Kasumi-1 (cell line): ENCODE results near the gene LRP11.
"Not testable (repeated sequence)": the region's sequence is repeated elsewhere in the genome, so short reads cannot be mapped to it uniquely, and the experiment has no call there.

Experiments
- DNase-seq, 2 experiments: peaks; one replicate each; lab custom pipeline; 2025; lab: John Stamatoyannopoulos, UW

Gene LRP11

DNA sequence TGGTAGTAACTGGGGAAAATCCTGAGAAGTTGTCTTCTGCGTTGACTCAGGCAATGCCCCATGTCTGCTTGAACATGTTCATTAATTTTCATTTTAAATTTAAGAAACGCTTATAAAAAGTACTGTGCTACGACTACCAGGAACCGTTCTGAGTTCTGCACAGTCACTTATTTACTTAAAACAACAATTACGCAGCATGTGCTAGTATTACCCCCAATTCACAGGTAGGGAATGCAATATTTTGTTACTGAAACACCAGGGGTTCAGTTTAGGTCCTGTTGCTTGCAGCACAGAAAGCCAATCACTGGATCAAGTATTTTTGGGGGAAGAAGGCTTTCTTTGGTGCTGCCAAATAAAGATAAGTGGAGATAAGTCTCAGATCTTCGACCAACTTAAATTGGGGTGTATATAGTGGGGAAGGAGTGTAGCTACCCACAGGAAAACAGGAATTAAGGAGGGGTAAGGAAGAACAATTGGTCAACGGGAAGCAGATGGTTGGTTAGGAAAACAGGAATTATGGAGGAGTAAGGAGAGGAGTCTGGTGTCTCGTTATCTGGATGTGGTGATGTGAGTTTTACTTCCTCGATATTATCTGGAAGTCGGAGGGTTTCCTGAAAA, 5.2 kb upstream of the LRP11 start:
- DNase-seq: no peak

GRCh38 chr6:149867876-149868640, 3.9 kb upstream of the LRP11 start:
- peak in 1 of 2 experiments; percentile 7 for DNase-seq

DNA sequence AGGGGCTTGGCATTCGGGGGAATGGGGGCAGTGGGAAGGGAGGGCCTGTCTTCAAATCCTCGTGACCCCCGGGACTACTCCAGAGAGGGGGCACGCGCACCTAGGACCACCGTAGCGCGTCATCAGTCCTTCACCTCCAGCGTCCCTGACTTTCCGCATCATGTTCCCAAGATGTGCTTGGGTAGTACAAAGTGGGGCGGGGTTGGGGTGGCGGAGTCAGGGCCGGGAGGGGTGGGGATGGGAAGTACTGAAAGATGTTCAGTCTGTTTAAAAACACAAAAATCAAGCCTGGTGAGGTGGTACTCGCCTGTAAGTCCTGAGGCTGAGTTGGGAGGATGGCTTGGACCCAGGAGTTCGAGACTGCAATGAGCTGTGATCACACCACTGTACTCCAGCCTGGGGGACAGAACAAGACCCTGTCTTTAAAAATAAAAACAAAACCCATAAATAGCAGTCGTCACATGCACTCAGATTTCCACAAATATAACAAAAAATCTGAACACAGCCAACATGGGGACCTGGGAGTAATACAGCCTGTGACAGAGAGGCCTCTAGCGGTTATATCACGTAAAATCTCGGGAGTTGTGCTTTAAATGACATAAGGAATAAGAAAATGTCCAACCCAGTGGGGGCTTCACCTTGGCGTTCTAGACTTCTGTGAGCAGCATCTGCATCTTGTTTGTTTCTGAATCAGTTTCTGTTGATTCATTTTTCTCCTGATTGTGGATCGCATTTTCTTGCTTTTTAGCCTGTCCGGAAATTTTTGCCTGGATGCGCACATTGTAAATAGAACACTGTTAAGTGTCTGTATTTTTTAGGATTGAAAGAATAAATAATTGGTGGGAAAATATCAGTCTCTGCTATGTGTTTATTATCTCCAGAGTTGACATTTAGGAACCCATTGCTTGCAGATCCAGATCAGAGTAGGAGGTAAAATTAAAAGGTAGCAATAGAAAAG, 698 bp upstream of the LRP11 start:
- peak; percentile 87 to 89 for DNase-seq

- DNase-seq: peak; percentile 38 to 50
Observed at GRCh38 chr6:149862922-149863697, 1.0 kb downstream of the LRP11 start.

DNA sequence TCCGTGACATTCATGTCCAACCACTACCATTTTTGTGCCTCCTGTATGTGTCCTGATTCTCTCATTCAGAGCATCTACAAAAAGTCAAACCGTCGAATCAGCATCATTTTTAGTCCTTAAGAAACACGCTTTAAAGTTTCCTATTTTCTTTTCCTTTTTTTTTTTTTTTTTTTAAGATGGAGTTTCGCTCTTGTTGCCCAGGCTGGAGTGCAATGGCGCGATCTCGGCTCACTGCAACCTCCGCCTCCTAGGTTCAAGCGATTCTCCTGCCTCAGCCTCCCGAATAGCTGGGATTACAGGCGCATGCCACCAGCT, 1.8 kb downstream of the LRP11 start:
- not testable (repeated sequence) for DNase-seq

DNA sequence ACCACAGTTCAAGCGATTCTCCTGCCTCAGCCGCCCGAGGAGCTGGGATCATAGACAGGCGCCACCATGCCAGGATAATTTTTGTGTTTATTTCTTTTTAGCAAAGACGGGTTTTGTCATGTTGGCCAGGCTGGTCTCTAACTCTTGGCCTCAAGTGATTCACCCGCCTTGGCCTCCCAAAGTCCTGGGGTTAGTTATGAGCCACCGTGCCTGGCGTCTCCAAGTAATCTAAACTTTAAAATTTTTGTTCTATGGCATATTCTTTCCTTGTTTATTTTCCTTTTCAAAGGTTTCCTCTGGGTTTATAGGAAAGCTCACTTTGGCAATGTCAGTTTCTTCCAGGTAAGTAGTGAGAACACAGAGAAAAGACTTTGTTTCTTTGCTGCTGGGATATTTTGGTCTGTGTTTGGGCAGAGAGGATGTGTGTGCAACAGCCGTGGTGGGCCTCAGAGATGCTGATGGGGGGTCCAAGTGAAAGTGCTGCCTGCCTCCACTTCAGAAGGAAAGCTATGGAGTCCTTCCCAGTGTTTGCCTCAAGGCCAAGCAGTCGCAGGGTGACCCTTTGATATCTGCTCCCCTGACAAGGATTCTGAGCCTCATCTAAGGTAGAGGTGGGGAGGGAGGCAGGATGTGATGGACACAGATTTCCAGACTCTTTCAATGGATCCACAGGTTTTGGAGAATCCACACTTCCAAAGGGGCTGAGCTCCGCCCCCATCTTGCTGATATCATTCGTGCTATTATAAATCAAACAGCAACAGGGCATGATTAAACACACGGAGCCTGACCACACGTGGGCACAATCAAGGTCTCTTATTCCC, 2.3 kb downstream of the LRP11 start:
- DNase-seq: no peak

GRCh38 chr6:149860834-149861602, 3.1 kb downstream of the LRP11 start:
- peak in 1 of 2 experiments; percentile 4 for DNase-seq

GRCh38 chr6:149860513-149860833, 3.7 kb downstream of the LRP11 start:
- DNase-seq: no peak

- no peak for DNase-seq
Observed at GRCh38 chr6:149859938-149860337, 4.2 kb downstream of the LRP11 start.

DNA sequence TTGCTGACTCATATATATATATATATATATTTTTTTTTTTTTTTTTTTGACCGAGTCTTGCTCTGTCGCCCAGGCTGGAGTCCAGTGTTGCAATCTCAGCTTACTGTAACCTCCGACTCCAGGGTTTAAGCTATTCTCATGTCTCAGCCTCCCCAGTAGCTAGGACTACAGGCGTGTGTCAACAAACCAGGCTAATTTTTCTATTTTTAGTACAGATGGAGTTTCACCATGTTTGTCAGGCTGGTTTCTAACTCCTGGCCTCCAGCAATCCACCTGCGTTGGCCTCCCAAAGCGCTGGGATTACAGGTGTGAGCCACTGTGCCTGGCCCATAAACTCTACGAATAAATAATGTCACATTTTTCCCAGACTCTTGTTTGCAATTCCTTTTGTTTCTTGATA, 4.8 kb downstream of the LRP11 start:
- no peak for DNase-seq

GRCh38 chr6:149857541-149857940, 6.6 kb downstream of the LRP11 start:
- DNase-seq: no peak

DNA sequence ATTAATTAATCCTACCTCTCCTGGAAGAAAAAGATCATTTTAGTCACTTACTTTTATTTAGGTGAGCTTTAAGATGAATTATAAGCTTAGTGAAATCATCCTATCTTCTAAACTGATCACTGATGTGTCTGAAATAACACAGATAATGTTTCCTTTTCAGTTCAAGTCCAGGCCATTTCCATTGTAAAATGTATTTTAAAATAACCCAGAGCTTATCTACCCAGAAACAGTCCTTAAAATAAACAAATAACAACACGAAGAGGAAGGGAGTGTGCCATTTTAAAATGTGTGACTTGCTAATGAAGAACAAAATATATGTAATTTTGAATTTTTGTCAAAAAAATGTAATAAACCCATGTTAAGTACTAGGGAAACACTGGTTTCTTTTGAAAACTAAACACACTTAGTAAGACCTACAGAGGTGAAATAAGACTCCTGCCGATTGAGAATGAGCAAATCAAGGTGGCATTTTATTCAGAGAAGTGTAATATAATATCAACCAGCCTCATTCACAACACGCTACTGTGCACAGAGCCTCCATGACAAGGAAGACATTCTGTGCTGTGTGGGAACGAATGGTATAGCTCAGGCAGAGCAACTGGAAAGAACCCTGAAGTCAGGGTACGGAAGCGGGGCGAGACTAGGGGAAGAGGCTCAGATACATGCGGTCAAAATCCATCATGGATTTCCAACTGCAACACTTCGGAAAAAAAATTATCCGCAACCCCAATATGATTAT, 7.7 kb downstream of the LRP11 start:
- DNase-seq: no peak

- DNase-seq: no peak
Observed at GRCh38 chr6:149855741-149856140, 8.4 kb downstream of the LRP11 start.

DNA sequence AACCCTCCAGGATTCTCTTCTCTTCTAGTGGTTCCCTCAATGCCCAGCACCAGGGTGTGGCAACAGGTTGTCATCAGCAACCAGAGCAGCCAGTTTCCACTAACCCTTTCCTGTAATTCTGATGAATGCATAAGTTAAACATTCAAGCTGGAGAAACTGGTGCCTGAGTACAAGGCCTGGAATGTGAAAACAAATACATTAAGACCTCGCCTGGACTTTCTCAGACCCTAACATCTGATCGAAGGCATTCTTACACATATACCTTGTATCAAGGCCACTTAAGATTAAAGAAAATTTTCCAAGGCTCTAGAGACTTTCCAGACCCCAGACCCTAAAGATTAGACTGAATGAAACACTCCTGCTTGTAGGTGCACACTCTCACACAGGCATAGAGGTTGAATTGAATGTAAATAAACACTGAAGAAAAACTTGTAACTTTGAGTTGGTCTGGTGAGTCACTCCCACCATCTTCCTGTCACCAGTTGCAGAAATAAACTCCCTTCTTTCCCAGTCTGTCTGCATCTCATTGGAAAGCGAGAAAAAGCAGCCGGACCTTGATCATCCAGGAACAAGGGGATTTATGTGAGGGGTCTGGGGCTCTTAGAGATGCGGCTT, 9.0 kb downstream of the LRP11 start:
- no peak for DNase-seq

- DNase-seq: no peak
Observed at GRCh38 chr6:149854532-149854931, 9.6 kb downstream of the LRP11 start.

GRCh38 chr6:149854017-149854416, 10.1 kb downstream of the LRP11 start:
- not testable (repeated sequence) for DNase-seq

DNA sequence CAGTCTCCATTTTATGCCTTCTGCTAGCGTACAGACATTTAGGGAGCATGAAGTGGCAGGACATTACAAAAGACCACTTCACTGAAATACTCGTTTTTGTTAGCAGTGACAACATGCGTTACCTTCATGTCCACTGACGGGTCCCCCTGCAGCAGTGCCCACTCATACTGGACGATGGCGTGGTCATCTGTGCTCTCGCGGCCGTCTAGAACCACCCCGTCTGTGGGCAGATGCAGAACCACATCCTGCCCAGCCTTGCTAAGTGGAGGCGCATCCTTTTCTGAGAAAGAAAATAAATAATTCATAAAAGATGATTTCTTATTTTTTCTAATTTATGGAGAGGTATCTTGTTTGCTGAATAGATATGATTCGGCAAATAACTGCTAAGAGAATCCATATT, 11.3 kb downstream of the LRP11 start:
- DNase-seq: no peak

GRCh38 chr6:149852180-149852579, 12.0 kb downstream of the LRP11 start:
- no peak for DNase-seq

- DNase-seq: no peak
Observed at GRCh38 chr6:149851461-149852110, 12.6 kb downstream of the LRP11 start.
